ENCODE data around the gene SUPT7L. TPM values are rescaled to one million over a fixed set of nuclear protein-coding genes. Genes with fewer than 3 reads are reported as not detected.

The SUPT7L gene
- 10 to 100 TPM; 39.2 to 53.2 (median 39.3) TPM for total RNA-seq
- 38.1 TPM for total RNA-seq (2013)
- total RNA-seq = 52.2 to 127 (median 92.1) reads per million in 29 experiments

DNA sequence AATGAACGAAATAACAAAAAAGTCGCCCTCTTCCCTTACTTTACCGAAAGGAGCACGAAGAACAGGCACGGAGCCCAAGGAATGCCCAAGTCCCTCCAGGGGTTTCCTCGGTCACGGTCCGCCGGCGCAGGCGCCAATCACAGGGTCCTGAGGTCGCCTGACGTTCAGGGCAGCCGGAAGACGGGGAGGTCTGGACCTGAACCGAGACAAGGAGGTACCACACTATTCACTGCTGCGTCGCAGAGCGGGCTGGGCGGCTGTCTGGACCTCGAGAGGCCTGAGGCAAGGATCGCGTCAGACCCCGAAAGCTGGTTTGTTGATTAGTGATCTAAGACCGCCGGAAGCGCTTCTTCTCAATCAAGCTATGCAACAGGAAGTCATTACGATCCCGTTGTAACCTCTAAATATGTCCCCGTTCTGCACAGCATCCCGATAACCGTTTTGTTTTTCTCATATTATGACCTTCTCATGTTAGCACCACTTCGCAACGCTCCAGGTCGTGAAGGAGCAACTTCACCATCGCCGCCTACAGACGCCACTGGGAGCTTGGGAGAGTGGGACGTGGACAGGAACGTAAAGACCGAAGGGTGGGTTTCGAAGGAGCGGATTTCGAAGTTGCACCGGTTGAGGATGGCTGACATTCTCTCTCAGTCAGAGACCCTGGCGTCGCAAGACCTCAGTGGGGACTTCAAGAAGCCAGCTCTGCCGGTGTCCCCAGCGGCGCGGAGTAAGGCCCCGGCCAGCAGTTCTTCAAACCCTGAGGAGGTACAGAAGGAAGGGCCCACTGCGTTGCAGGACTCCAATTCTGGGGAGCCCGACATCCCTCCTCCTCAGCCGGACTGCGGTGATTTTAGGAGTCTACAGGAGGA lies at the start of gene SUPT7L, which contains the start of gene SLC4A1AP:
Gene SUPT7L, minus strand, starts transcription at position 330 of the 869 bp plus-strand sequence. CDS start 1,422 bp downstream, outside the sequence.
Gene SLC4A1AP, plus strand, starts transcription at position 605 of the 869 bp plus-strand sequence. Its CDS starts 26 bp downstream, at position 631.
- Histone ChIP-seq H3K9me3 (no peaks in the 10 kb centered on the region), H3K27me3 (replicated peaks in 1 of 2; ENCODE audit: control insufficient read depth in 2 of 2, extremely low read depth in 1 of 2, insufficient read depth in 2 of 2, low read length in 1 of 2) (no peaks in the 10 kb centered on the region), H3K4me3 (ENCODE audit: control insufficient read depth in 1 of 2, extremely low read depth in 1 of 2, low read length in 1 of 2) (peak within 1 kb of the TSS; percentile 87 to 99), H3K27ac (ENCODE audit: low read length) (peak within 1 kb of the TSS; percentile 87), H3K36me3 (ENCODE audit: control insufficient read depth in 2 of 2, extremely low read depth in 1 of 2, insufficient read depth in 1 of 2, low read length in 1 of 2) (peaks cover 5 to 41% of the 10 kb centered on the region in 2 donors), H3K4me1 (ENCODE audit: control insufficient read depth in 1 of 2, extremely low read depth in 1 of 2, insufficient read depth in 2 of 2, low read length in 2 of 2) (peaks cover 13 to 22% of the 10 kb centered on the region in 2 experiments)
- Mint-ChIP-seq H3K4me1 (peaks cover 51 to 60% (median 56%) of the 10 kb centered on the region in 3 donors), H3K4me3 (peak within 1 kb of the TSS; percentile 93 to 100 (median 98)), H3K36me3 (peaks cover 38% of the 10 kb centered on the region), H3K27me3 (peaks cover 0 to 2% of the 10 kb centered on the region in 2 donors), H3K9me3 (no peaks in the 10 kb centered on the region), H3K27ac (peak within 1 kb of the TSS; percentile 100)
- ATAC-seq (replicated peaks in 1 of 4) (peak; percentile 79 to 85 (median 82)), DNase-seq (peak; percentile 40 to 88 (median 69))
- under 1% methylated on average over 48 of the region's 56 CpGs for WGBS (ENCODE audit: insufficient coverage)
- CTCF ChIA-PET = interaction anchor here (0.5 to 2.0 kb wide), 4 partner anchors 20 to 1232 kb away, joined by 3 to 20 read pairs (median 4); no protein-coding TSS in a partner anchor
- POLR2A ChIA-PET = interaction anchor here (0.6 to 1.1 kb wide), 2 partner anchors 17 to 35 kb away, joined by 3 to 4 read pairs; partner anchors contain the start of genes CCDC121 (in 1 of the 2) and GPN1 (in 1 of the 2)

GRCh38 chr2:27713201-27713600 lies 49.8 kb upstream of the SUPT7L start:
- ATAC-seq (replicated peaks in 1 of 4) (no peak), DNase-seq (no peak)
- Histone ChIP-seq H3K27ac (ENCODE audit: low read length) (no peak overlapping the region), H3K9me3 (no peaks in the 10 kb centered on the region), H3K36me3 (ENCODE audit: control insufficient read depth in 2 of 2, extremely low read depth in 1 of 2, insufficient read depth in 1 of 2, low read length in 1 of 2) (no peaks in the 10 kb centered on the region), H3K27me3 (replicated peaks in 1 of 2; ENCODE audit: control insufficient read depth in 2 of 2, extremely low read depth in 1 of 2, insufficient read depth in 2 of 2, low read length in 1 of 2) (peaks cover 0 to 28% of the 10 kb centered on the region in 2 experiments), H3K4me3 (ENCODE audit: control insufficient read depth in 1 of 2, extremely low read depth in 1 of 2, low read length in 1 of 2) (no peak overlapping the region), H3K4me1 (ENCODE audit: control insufficient read depth in 1 of 2, extremely low read depth in 1 of 2, insufficient read depth in 2 of 2, low read length in 2 of 2) (peaks cover 6 to 21% of the 10 kb centered on the region in 2 experiments)
- ChIA-PET CTCF (interaction anchor here (0.6 to 0.7 kb wide), 4 partner anchors 29 to 1183 kb away, joined by 3 to 6 read pairs (median 4); no protein-coding TSS in a partner anchor), POLR2A (no interaction called here)
- Mint-ChIP-seq H3K27me3 (peaks cover 0 to 14% of the 10 kb centered on the region in 2 donors), H3K36me3 (no peaks in the 10 kb centered on the region), H3K4me3 (no peak overlapping the region), H3K27ac (no peak overlapping the region), H3K4me1 (peaks cover 15 to 20% (median 19%) of the 10 kb centered on the region in 3 donors), H3K9me3 (no peaks in the 10 kb centered on the region)
- WGBS (ENCODE audit: insufficient coverage) = 60% methylated on average over 1 of the region's 5 CpGs

DNA sequence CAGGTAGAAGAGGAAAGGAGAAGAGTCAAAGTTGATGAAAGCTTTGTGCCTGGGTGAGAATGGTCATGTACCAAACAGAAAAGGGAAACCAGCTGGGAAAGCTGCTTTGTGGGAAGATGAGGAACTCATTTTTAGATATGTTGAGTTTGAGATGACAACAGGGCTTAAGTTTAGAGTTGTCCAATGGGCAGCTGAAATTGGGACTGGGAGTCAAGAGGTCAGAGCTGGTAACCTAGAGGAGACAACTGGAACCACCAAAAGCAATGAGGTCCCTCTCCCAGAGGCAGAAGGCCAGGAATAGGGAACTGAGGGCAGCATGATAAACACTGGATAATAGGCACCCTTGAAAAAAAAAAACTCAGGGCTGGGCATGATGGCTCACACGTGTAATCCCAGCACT lies 49.1 kb upstream of the SUPT7L start:
- ChIA-PET POLR2A (no interaction called here), CTCF (interaction anchor here in 1 of 2 donors (0.7 kb wide), 1 partner anchor 29 kb away, joined by 3 read pairs; no protein-coding TSS in a partner anchor)
- H3K4me3 ChIP-seq (ENCODE audit: control insufficient read depth in 1 of 2, extremely low read depth in 1 of 2, low read length in 1 of 2) = no peak overlapping the region
- no peak overlapping the region for H3K4me3 Mint-ChIP-seq
- DNase-seq (no peak), ATAC-seq (replicated peaks in 1 of 4) (no peak)
- 71% methylated on average over 1 of the region's 1 CpG for WGBS (ENCODE audit: insufficient coverage)
- H3K36me3 Mint-ChIP-seq = no peaks in the 10 kb centered on the region
- H3K27ac Mint-ChIP-seq = no peak overlapping the region
- H3K27me3 ChIP-seq (replicated peaks in 1 of 2; ENCODE audit: control insufficient read depth in 2 of 2, extremely low read depth in 1 of 2, insufficient read depth in 2 of 2, low read length in 1 of 2) = peaks cover 0 to 23% of the 10 kb centered on the region in 2 experiments
- H3K4me1 Mint-ChIP-seq = peaks cover 15 to 19% (median 18%) of the 10 kb centered on the region in 3 donors
- peaks cover 6 to 21% of the 10 kb centered on the region in 2 experiments for H3K4me1 ChIP-seq (ENCODE audit: control insufficient read depth in 1 of 2, extremely low read depth in 1 of 2, insufficient read depth in 2 of 2, low read length in 2 of 2)
- no peaks in the 10 kb centered on the region for H3K36me3 ChIP-seq (ENCODE audit: control insufficient read depth in 2 of 2, extremely low read depth in 1 of 2, insufficient read depth in 1 of 2, low read length in 1 of 2)
- H3K9me3 Mint-ChIP-seq = no peaks in the 10 kb centered on the region
- peaks cover 0 to 12% of the 10 kb centered on the region in 2 donors for H3K27me3 Mint-ChIP-seq
- H3K27ac ChIP-seq (ENCODE audit: low read length) = no peak overlapping the region
- no peaks in the 10 kb centered on the region for H3K9me3 ChIP-seq

DNA sequence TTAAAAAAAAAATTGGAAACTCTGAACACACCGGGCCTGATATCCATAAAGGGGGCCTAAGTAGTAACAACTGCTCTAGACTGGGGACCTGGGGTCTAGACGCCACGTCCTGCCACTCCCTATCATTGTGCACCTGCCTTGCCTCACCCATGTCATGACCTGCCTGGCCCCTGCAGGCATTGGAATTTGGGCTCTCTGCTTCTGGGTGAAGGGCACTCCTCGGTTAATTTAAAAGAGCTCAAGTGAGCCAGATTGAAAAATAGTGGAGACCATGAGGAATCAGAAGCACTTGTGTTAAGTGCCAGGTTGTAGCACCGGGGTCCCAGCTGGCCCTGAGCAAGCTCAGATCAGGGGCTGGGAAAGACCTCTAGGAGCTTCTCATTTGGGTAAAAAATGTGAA lies 48.4 kb upstream of the SUPT7L start:
- Histone ChIP-seq H3K36me3 (ENCODE audit: control insufficient read depth in 2 of 2, extremely low read depth in 1 of 2, insufficient read depth in 1 of 2, low read length in 1 of 2) (no peaks in the 10 kb centered on the region), H3K4me3 (ENCODE audit: control insufficient read depth in 1 of 2, extremely low read depth in 1 of 2, low read length in 1 of 2) (no peak overlapping the region), H3K27me3 (replicated peaks in 1 of 2; ENCODE audit: control insufficient read depth in 2 of 2, extremely low read depth in 1 of 2, insufficient read depth in 2 of 2, low read length in 1 of 2) (peaks cover 0 to 18% of the 10 kb centered on the region in 2 experiments), H3K27ac (ENCODE audit: low read length) (no peak overlapping the region), H3K4me1 (ENCODE audit: control insufficient read depth in 1 of 2, extremely low read depth in 1 of 2, insufficient read depth in 2 of 2, low read length in 2 of 2) (peaks cover 6 to 17% of the 10 kb centered on the region in 2 experiments), H3K9me3 (no peaks in the 10 kb centered on the region)
- no peak overlapping the region for H3K4me3 Mint-ChIP-seq
- no peak for DNase-seq
- no peaks in the 10 kb centered on the region for H3K9me3 Mint-ChIP-seq
- H3K36me3 Mint-ChIP-seq = no peaks in the 10 kb centered on the region
- ChIA-PET CTCF (no interaction called here), POLR2A (no interaction called here)
- peaks cover 0 to 7% of the 10 kb centered on the region in 2 donors for H3K27me3 Mint-ChIP-seq
- 95% methylated on average over 4 of the region's 5 CpGs for WGBS (ENCODE audit: insufficient coverage)
- ATAC-seq (replicated peaks in 1 of 4) = no peak
- peaks cover 11 to 14% (median 14%) of the 10 kb centered on the region in 3 donors for H3K4me1 Mint-ChIP-seq
- H3K27ac Mint-ChIP-seq = no peak overlapping the region

- Mint-ChIP-seq H3K27ac (no peak overlapping the region), H3K9me3 (no peaks in the 10 kb centered on the region), H3K27me3 (peaks cover 0 to 2% of the 10 kb centered on the region in 2 donors), H3K36me3 (no peaks in the 10 kb centered on the region), H3K4me3 (no peak overlapping the region), H3K4me1 (peaks cover 4 to 9% (median 7%) of the 10 kb centered on the region in 3 donors)
- no peak overlapping the region for H3K27ac ChIP-seq (ENCODE audit: low read length)
- no peaks in the 10 kb centered on the region for H3K9me3 ChIP-seq
- peaks cover 0 to 8% of the 10 kb centered on the region in 2 experiments for H3K4me1 ChIP-seq (ENCODE audit: control insufficient read depth in 1 of 2, extremely low read depth in 1 of 2, insufficient read depth in 2 of 2, low read length in 2 of 2)
- WGBS (ENCODE audit: insufficient coverage) = 98% methylated on average over 4 of the region's 8 CpGs
- ChIA-PET POLR2A (no interaction called here), CTCF (no interaction called here)
- DNase-seq = no peak
- no peaks in the 10 kb centered on the region for H3K36me3 ChIP-seq (ENCODE audit: control insufficient read depth in 2 of 2, extremely low read depth in 1 of 2, insufficient read depth in 1 of 2, low read length in 1 of 2)
- ATAC-seq (replicated peaks in 1 of 4) = no peak
- H3K27me3 ChIP-seq (replicated peaks in 1 of 2; ENCODE audit: control insufficient read depth in 2 of 2, extremely low read depth in 1 of 2, insufficient read depth in 2 of 2, low read length in 1 of 2) = peaks cover 0 to 9% of the 10 kb centered on the region in 2 experiments
- H3K4me3 ChIP-seq (ENCODE audit: control insufficient read depth in 1 of 2, extremely low read depth in 1 of 2, low read length in 1 of 2) = no peak overlapping the region
These were observed 47.4 kb upstream of the SUPT7L start for GRCh38 chr2:27710640-27711430.
